HG02759 (cell line): ENCODE data around the gene COL13A1.

Source experiments
- ATAC-seq: cut with Tn5 transposase; IDR thresholded peaks from one replicate; pipeline ENCODE4 v1.9.1; 2021; ENCODE audit warnings: mild to moderate bottlenecking, moderate library complexity; ENCODE audit not compliant: unreplicated experiment

Gene COL13A1

DNA sequence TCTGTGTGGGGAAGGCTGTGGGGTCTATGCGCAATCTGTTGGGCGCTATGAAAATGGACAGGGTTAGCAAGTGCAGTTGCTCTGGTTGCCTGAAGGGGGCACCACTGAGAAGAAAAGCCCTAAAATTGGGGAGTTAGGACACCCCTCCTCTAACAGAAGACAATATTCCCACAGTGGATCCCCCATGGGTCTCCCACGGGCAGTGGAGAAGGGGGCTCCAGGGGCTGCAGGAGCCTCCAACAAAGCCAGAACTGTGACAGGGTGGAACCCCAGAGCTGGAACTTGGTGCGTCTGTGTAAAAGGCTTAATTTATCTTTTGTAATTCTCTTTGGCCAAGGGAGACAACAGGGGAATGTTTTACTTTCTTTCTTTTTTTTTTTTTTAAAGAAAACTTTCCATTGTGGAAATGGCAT is 12.5 kb upstream of the COL13A1 start:
- ATAC-seq: no peak

DNA sequence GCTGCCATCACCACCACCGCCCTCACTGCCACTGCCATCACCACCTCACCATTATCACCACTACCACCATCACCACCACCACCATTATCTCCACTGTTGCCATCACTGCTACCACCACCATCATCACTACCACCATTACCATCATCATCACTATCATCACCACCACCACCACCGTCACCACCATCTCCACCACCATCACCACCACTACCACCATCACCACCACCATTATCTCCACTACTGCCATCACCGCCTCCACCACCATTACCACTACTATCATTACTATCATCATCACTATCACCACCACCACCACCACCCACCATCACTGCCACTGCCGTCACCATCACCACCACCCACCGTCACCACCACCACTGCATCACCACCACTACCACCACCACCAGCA is 9.9 kb upstream of the COL13A1 start:
- ATAC-seq: no peak

DNA sequence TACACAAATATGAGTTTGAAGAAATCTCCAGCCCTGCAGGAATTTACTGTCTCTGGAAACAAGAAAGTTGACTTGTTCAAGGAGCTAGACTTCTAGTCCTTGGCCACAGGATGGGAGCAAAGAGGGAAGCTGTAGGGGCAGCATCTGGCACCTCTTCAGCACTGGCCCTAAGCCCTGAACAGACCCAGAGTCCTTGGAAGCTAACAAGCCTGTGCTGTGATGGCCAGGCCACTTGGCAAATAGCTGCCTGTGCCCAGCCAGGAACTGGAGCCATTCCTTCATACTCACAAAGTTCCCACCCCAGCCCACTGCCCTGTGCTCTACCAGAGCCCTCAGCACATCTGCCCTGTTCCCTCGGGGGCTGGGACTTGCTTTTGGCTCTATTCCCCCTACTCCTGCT is 9.4 kb upstream of the COL13A1 start:
- ATAC-seq: no peak

DNA sequence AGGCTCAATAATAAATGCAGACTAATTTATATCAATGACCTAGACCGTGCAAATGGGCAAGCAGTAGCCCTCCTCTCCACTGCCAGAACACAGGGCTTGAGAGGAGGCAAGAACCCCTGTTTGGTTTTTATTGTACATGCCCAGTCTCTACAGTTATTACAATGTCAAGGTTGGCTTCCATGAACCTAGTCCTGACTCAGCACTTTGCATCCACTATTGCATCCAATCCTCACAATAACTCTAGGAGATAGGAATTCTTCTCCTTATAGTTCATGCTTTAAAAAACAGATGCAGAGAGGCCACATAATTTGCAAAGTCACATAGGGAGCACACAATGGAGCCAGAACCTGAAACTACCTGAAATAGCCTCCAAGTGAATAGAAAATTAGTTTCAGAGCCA is 7.0 kb upstream of the COL13A1 start:
- no peak for ATAC-seq

DNA sequence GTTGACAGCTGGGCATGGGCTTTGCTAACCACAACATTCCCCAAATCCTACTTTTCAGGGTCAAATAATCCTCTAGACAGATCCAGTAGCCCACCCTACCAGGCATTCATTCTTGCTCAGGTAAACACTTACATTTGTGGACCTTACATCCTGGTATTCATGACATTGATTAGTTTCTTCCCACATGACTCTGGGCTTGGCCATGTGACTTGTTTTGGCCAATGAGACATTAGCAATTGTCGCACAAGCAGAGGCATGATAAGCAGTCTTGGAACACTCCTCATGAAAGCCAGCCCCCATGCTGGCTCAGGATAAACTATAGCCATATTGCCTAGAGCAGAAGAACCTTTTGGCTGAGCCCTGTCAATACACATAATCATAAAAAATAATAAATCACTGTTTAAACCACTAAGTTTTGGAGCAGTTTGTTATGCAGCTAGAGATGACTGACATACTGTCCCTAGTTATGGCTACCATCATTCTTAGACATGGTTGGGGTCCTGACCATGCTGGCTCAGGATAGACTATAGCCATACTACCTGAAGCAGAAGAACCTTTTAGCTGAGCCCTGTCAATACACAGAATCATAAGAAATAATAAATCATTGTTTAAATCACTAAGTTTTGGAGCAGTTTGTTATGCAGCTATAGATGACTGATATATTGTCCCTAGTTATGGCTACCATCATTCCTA is 6.3 kb upstream of the COL13A1 start:
- no peak for ATAC-seq

DNA sequence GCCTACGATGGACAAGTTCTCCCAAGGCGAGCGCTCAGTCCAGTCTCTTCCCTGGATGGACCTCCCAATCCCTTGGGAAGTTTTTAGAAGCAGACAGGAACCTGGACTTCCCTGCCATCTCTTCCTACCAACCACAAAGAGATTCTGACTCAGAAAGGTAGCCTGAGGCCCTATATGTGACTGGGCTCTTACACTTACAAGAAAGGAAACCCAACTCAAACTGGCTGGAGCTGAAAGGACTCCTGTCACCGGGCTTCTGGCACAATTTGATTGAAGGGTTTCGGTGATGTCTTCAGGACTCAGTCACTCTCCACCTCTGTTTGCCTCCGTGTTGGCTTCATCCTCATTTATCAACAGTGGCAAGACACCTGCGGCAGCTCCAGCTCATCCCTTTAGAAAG is 3.7 kb upstream of the COL13A1 start:
- no peak for ATAC-seq

DNA sequence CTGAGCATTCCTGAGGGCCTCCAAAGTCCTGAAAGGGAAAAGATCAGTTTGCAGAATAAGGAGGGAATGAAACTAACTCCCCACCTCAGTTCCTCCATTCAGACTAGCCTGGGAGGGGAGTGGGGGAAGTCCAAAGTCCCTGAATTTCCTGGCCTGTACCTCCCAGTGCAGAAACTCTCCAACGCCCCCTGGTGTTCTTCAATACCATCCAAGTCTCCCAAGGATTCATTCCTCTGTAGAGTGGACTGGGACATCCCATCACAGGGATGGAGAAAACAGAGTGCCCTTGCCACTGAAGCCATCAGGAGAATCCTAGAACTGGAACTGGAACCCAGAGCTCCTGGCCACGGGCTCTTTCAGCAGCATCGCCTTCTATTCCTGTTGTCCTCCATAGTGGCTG is 1.6 kb upstream of the COL13A1 start:
- ATAC-seq: no peak

DNA sequence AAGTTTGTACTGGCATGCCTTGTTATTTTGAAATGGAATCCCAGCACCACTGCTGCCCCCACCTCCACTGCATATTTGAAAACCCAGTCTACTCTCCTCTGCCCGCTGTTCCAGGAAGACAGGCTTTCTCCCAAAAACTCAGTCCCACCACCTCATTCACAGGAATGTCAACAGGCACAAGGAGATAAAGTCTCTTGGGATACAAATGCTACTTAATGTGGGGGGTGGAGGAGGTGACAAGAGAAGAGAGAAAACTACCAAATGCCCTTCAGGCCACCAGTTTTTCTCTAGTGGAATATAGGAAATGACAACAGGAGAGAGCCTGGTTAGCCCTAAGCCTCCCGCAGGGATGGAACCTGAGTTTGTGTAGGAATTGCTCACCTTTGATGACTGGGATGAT is 1.0 kb upstream of the COL13A1 start:
- no peak for ATAC-seq

DNA sequence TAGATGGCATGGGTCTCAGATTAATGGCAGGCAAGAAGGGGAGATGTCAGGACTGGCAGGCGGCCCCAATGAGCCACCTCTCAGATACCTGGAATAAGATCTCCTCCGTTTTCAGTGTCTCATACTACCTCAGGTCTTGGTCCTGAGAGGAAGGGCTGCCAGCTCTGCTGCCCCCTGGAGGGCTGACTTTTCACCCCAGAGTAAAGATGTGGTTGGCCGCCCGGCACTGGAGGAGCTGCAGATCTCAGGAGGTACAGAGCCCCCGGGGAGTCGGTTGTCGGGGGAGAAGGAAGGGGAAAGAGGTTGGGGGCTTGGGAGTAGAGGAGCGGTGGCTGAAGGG is 642 bp upstream of the COL13A1 start:
- no peak for ATAC-seq

DNA sequence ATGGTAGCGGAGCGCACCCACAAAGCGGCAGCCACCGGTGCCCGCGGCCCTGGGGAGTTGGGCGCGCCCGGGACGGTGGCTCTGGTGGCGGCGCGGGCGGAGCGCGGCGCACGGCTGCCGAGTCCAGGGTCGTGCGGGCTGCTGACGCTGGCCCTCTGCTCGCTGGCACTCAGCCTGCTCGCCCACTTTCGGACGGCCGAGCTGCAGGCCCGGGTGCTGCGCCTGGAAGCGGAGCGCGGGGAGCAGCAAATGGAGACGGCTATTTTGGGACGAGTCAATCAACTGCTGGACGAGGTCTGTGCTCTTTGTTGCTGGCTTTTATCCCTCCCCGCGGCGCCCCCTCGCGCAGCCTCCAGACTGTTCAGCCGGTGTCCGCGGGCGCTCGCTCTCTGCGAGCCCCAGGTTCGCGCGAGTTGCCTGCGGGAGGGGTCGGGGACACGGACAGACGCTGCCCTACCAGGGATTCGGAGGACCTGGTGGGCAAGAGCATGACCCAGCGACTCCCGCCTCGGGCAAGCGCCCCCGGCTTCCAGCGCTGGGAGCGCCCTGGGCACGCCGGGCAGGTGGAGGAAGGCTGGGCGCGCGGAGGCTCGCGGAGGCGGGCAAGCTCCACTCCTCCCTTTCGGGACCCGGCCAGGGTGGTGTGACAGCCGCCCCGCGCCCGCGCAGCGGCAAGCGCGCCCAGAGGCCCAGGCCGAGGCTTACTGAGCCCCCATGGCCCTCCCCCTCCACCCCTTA is 887 bp downstream of the COL13A1 start:
- ATAC-seq: no peak

DNA sequence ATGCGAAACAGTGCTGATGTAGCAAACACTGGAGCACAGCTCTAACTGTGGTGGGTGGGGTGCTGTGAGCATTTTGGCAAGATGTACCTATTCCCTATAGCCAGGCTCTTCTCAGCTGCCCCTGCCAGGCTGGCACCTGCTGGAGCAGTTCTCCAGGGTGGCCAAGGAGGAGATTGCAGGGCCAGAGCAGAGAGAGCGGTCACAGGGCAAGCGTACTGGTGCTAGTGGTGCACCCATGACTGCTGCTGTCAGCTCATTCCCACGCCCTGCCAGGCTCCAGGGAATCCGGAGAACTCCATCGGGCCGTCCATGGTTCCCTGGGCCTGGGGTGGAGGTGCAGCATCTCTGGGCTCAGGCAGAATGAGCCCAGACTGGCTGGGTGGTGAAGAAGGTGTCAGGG is 2.1 kb downstream of the COL13A1 start:
- ATAC-seq: no peak

DNA sequence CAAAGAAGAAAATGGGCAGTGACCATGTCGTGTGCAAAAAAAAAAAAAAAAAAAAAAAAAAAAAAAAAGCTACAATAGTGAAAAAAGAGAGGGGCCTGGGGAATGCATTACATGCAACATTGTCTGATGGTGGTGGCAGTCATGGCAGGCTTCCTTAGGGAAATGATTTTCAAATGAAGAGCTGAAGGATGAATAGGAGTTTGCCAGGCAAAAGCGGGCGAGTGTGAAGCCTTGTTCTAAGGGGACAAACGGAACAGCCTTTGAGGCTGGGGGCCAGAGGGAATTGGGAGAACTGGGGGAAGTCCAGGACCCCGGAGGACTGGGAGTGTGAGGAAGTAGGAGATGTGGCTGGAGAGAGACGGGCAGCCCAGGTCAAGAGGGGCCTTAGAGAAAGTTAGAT is 3.1 kb downstream of the COL13A1 start:
- no peak for ATAC-seq

DNA sequence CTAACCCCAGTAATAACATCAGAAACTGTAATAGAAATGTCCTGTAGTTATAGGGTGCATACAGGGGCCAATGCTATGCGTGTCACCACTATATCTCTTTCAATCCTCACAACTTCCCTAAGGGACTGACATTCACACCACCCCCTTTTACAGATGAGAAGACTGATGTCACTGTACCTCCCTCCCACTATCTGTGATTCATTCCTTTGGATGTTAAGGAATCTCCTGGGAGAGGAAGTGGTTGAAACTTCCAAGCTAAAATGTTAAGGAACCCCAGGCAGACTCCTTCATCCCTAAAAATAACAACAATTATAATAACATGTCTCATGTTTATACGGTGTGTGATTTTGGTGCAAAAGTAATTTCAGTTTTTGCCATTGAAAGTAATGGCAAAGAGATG is 5.4 kb downstream of the COL13A1 start:
- ATAC-seq: no peak

DNA sequence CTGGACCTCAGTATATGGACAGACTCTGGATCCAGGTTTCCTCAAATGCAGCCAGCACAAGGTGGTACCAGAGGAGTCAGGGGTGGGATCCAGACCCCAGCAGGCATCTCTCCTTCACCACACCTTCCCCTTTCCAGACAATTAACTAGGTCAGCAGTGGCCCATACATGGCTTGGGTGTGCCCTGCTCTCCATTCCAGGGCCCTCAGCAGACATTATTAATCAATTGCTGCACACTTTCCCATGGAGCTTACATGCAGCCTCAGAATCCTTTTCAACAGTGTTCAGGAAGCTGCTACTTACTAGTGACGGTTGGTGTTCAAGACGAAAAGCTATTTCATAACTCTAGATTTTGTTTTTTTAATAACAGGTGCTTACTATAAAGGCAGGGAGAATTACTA is 6.0 kb downstream of the COL13A1 start:
- no peak for ATAC-seq

DNA sequence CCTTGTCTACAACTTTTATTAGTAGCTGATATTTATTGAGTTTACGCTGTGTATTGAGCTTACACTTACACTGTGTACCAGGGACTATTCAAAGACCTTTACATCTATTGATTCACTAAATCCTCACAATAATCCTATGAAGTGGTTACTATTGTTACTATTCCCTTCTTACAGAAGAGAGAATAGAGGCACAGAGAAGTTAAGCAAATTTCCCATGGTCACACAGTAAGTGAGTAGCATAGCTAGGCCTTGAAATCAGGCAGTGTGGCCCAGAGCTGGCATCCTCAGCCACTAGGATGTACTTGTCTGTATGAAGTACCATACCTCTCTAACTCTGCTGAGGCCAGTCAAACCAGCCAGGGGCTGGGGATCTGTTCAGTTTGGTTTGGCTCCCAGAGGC is 7.6 kb downstream of the COL13A1 start:
- no peak for ATAC-seq

DNA sequence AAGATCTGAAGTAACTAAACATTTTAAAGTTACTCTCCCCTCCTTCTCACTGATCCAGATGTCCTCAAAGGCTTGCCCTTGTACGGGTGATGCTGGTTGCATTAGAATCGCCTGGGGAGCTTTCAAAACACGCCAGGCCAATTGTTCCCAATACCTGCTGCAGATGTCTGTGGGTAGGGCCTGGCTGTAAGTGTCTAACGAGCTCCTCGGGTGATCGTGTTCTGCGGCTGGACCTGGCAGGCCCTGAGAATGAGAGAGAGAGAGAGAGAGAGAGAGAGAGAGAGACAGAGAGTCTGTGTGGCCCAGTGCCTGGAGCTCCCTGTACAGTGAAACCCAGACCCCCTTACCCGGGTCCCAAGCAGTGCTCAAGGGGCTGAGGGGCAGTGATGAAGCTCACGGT is 8.4 kb downstream of the COL13A1 start:
- no peak for ATAC-seq

DNA sequence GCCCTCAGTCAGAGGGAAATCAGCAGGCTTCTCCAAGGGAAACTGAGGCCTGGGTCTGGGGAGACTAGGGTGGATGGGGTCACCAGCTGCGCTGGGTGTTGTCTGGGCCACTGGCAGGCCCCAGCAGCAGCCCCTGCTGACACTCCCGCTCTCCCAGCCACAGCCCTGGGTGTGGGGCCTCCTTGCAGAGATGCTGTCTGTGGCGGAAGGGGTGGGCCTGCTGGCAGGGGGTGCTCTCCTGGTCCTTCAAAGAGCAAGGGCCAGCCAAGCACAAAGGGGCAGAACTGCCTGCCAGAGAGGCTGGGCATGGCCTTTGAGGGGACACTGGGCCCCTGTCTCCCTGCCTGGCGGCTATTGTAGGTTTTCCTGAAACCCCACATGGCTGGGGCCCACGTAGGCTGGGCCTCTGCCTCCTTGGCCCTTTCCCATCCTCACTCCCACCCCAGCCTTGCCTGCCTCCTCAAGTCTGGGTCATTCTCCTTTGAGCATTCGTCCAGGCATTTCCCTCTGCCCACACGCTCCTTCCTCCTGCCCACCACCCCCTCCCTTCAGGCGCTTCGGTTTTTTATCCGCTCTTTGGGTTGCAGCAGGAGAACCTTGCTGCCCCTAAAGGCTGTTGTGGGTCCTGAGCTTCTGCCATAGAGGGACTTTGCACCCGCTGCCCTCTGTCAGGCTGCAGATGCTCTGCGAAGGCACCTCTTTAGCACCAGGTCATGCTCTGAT is 9.1 kb downstream of the COL13A1 start:
- no peak for ATAC-seq

DNA sequence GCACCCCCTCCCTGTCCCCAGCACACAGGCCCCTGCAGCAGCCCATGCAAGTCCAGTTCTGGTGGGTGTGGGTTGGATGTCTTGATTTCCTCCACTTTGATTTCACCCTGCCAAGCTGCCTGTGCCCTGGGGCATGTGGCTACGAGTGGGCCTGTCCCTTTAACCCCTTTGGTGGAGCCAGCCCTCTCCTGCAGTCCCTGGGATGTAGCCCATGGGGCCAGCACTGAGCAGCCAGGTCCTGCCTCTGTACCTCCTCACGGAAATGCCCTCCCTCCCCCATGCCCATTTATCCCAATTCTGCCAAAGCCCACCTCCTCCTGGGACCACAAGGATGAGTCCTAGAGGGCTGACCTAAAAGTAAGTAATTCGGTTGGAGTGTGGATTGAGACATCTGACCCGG is 11.9 kb downstream of the COL13A1 start:
- ATAC-seq: no peak

DNA sequence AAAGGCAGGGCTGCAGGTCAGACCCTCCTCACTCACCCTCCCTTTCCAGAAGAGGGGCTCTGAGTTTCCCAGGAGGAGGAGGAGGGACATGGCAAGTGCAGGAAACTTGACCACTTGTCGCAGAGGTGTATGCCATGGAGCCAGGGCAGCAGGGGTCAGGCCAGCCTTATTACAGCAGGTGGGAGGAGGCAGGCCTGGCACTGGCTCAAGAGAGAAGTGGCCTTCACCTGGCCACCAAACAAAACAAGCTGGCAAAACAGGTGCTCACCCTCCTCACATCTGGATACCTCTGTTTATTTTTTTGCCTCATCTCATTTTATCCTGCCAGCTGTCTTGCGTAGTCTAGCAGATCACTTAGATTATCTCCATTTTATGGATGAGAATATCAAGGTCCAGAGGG is 12.5 kb downstream of the COL13A1 start:
- ATAC-seq: no peak

DNA sequence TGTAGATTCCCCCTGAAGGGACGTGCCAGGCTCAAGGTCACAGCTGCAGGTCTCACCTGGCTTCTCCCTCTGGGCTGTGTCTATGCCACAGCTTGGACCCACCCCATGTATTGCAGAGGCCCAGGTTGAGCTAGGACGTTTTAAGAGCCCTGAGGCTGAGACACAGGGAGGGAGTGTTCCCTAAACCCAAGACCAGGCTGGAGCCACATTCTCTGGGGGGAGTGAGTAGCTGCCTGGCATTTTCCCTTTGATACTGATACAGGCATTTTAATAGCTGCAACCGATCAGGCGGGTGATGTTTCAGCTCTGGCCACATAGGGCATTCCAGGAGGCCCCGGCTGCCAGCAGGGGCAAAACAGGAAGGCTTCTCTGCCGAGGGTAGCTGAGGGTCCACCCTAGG is 13.4 kb downstream of the COL13A1 start:
- ATAC-seq: no peak

DNA sequence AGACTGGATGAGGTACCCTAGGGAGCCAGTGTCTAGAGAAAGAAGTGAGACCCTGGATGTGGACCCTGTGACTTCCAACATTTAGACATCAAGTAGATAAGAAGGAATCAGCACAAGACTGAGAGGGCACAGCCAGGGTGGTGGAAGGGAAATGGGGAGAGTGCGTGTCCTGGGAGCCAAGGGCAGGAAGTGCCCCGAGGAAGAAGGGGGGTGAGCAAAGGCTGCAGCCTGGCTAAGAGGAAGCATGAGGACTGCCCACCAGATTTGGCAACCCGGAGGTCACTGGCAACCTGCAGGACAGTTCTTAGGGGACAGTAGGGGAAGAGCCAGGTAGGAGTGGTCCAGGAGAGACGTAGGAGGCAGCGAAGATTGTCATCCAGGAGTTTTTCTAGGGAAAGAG is 14.8 kb downstream of the COL13A1 start:
- no peak for ATAC-seq

DNA sequence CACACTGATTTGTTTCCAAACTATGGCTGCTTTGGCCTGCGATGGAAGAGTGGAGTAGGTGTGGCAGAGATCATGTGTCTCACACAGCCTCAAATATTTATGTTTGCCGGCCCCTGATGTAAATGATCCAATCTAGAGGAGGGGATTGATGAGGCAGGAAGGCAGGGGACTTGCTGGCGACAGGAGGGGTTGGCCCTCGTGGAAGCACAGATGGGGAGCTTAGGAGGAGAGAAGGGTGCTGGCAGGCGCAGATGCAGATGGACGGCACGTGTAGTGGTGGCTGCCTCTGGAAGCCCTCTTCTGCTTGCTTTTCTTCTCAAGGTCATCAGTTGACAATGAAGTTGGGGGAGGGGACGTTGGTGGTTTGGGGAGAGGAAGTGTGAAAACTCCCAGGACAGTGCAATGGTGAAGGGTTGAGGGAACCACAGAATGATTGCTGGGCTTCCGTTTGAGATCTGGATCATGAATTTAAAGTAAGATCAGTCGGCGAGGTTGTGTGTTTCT is 15.4 kb downstream of the COL13A1 start:
- ATAC-seq: no peak
